GM21825 (cell line): ENCODE data around the gene FAM217B.
"Not testable (repeated sequence)": the region's sequence is repeated elsewhere in the genome, so short reads cannot be mapped to it uniquely, and the experiment has no call there.

ENCODE experiments used
- ATAC-seq: cut with Tn5 transposase; IDR thresholded peaks from one replicate; pipeline ENCODE4 v1.9.1; 2021; ENCODE audit warnings: mild to moderate bottlenecking, moderate library complexity; ENCODE audit not compliant: unreplicated experiment

The FAM217B gene

GRCh38 chr20:59938696-59939051 lies 1.5 kb upstream of the FAM217B start:
- ATAC-seq = no peak

- ATAC-seq = peak; percentile 27
Observed at GRCh38 chr20:59939052-59939878, 924 bp upstream of the FAM217B start.

- peak; percentile 22 for ATAC-seq
Observed at GRCh38 chr20:59939879-59940128, 385 bp upstream of the FAM217B start.

- no peak for ATAC-seq
Observed at GRCh38 chr20:59940956-59941294, 736 bp downstream of the FAM217B start.

- ATAC-seq = no peak
Observed at GRCh38 chr20:59942245-59942644, 2.1 kb downstream of the FAM217B start.

GRCh38 chr20:59944726-59945125 lies 4.5 kb downstream of the FAM217B start:
- no peak for ATAC-seq

- ATAC-seq = no peak
Observed at GRCh38 chr20:59945175-59945574, 5.0 kb downstream of the FAM217B start.

- no peak for ATAC-seq
Observed at GRCh38 chr20:59945731-59946130, 5.5 kb downstream of the FAM217B start.

- no peak for ATAC-seq
Observed at GRCh38 chr20:59947376-59947775, 7.2 kb downstream of the FAM217B start.

- no peak for ATAC-seq
Observed at GRCh38 chr20:59948212-59948611, 8.0 kb downstream of the FAM217B start.

- ATAC-seq = peak; percentile 46
Observed at GRCh38 chr20:59948828-59949720, 8.9 kb downstream of the FAM217B start.

- no peak for ATAC-seq
Observed at GRCh38 chr20:59949911-59950310, 9.7 kb downstream of the FAM217B start.

- no peak for ATAC-seq
Observed at GRCh38 chr20:59954718-59955117, 14.5 kb downstream of the FAM217B start.

GRCh38 chr20:59955131-59955796 lies 15.1 kb downstream of the FAM217B start:
- ATAC-seq = no peak

- not testable (repeated sequence) for ATAC-seq
Observed at GRCh38 chr20:59957568-59957967, 17.4 kb downstream of the FAM217B start.

- no peak for ATAC-seq
Observed at GRCh38 chr20:59958123-59958522, 17.9 kb downstream of the FAM217B start, which contains the start of gene CDH26. CDH26 (plus strand) TSS chr20:59958423; CDS start chr20:59958727, 304 bp downstream.

GRCh38 chr20:59958626-59959025 lies 18.4 kb downstream of the FAM217B start:
- no peak for ATAC-seq

GRCh38 chr20:59961423-59961822 lies 21.2 kb downstream of the FAM217B start:
- no peak for ATAC-seq

- ATAC-seq = no peak
Observed at GRCh38 chr20:59962155-59962554, 22.0 kb downstream of the FAM217B start.

- no peak for ATAC-seq
Observed at GRCh38 chr20:59966428-59966827, 26.2 kb downstream of the FAM217B start.

GRCh38 chr20:59971428-59971827 lies 31.2 kb downstream of the FAM217B start:
- ATAC-seq = no peak
